ENCODE data around the gene ROM1.

ROM1 gene

GRCh38 chr11:62621567-62622470 lies 8.8 kb downstream of the ROM1 start, which contains the start of gene B3GAT3:
Gene B3GAT3 (minus strand): TSS chr11:62621986. CDS start chr11:62621947, 39 bp downstream.
- Histone ChIP-seq H3K9ac (peak within 1 kb of the TSS; percentile 79 to 95 (median 86)), H3K27ac (peak within 1 kb of the TSS; percentile 61 to 92 (median 85)), H3K9me3 (replicated peaks in 1 of 11) (no peaks in the 10 kb centered on the region), H4K20me1 (peaks cover 0 to 10% (median 0%) of the 10 kb centered on the region in 11 experiments; a peak in 2 of 22 replicates), H3K4me2 (peak within 1 kb of the TSS; percentile 76 to 98 (median 93)), H3K36me3 (peaks cover 24 to 54% (median 35%) of the 10 kb centered on the region in 11 experiments), H3K4me1 (peaks cover 52 to 68% (median 62%) of the 10 kb centered on the region in 10 experiments), H3K27me3 (no peaks in the 10 kb centered on the region), H3K4me3 (peak within 1 kb of the TSS; percentile 68 to 89 (median 79))
- peak in 9 of 11 experiments; percentile 13 to 81 (median 58); a peak in 9 of 22 replicates for TF ChIP-seq Cebpa-rat (IDR thresholded peaks at IDR 0.05)

GRCh38 chr11:62622476-62623089 lies 9.5 kb downstream of the ROM1 start:
- H3K9me3 ChIP-seq (replicated peaks in 1 of 11) = no peaks in the 10 kb centered on the region
- H3K4me1 ChIP-seq = peaks cover 52 to 68% (median 63%) of the 10 kb centered on the region in 10 experiments
- peak overlapping the region; percentile 61 to 92 (median 85) for H3K27ac ChIP-seq
- H4K20me1 ChIP-seq = peaks cover 0 to 15% (median 0%) of the 10 kb centered on the region in 11 experiments; a peak in 2 of 22 replicates
- H3K4me2 ChIP-seq = peak overlapping the region; percentile 58 to 98 (median 92)
- TF ChIP-seq Cebpa-rat (IDR thresholded peaks at IDR 0.05) = peak in 1 of 11 experiments; percentile 4; a peak in 1 of 22 replicates
- H3K4me3 ChIP-seq = peak overlapping the region in 4 of 10 experiments; percentile 78 to 89 (median 79); a peak in 5 of 20 replicates
- no peaks in the 10 kb centered on the region for H3K27me3 ChIP-seq
- peak overlapping the region; percentile 23 to 95 (median 86); a peak in 20 of 22 replicates for H3K9ac ChIP-seq
- H3K36me3 ChIP-seq = peaks cover 24 to 54% (median 36%) of the 10 kb centered on the region in 11 experiments

GRCh38 chr11:62627713-62628112 lies 14.7 kb downstream of the ROM1 start:
- no peak overlapping the region for H3K4me3 ChIP-seq
- peaks cover 68 to 96% (median 83%) of the 10 kb centered on the region in 11 experiments for H3K36me3 ChIP-seq
- no peaks in the 10 kb centered on the region for H3K27me3 ChIP-seq
- H3K9ac ChIP-seq = no peak overlapping the region
- peaks cover 0 to 44% (median 0%) of the 10 kb centered on the region in 11 experiments; a peak in 5 of 22 replicates for H4K20me1 ChIP-seq
- no peak overlapping the region for H3K27ac ChIP-seq
- no peak overlapping the region for H3K4me2 ChIP-seq
- no peak for TF ChIP-seq Cebpa-rat (IDR thresholded peaks at IDR 0.05)
- H3K9me3 ChIP-seq (replicated peaks in 1 of 11) = no peaks in the 10 kb centered on the region
- H3K4me1 ChIP-seq = peaks cover 22 to 36% (median 33%) of the 10 kb centered on the region in 10 experiments

- TF ChIP-seq Cebpa-rat (IDR thresholded peaks at IDR 0.05) = no peak
- Histone ChIP-seq H3K9ac (no peak overlapping the region), H3K27ac (no peak overlapping the region), H3K36me3 (peaks cover 90 to 100% (median 100%) of the 10 kb centered on the region in 11 experiments), H3K9me3 (replicated peaks in 1 of 11) (no peaks in the 10 kb centered on the region), H3K4me3 (no peak overlapping the region), H3K27me3 (no peaks in the 10 kb centered on the region), H4K20me1 (peaks cover 0 to 56% (median 8%) of the 10 kb centered on the region in 11 experiments; a peak in 7 of 22 replicates), H3K4me2 (no peak overlapping the region), H3K4me1 (peaks cover 5 to 22% (median 10%) of the 10 kb centered on the region in 10 experiments; a peak in 18 of 20 replicates)
Observed at GRCh38 chr11:62632492-62632891, 19.4 kb downstream of the ROM1 start.

- H3K4me2 ChIP-seq = peak overlapping the region in 9 of 11 experiments; percentile 89 to 98 (median 96); a peak in 10 of 22 replicates
- peak overlapping the region in 5 of 11 experiments; percentile 11 to 100 (median 98); a peak in 5 of 22 replicates for H3K9ac ChIP-seq
- H3K27ac ChIP-seq = no peak overlapping the region; a peak in 1 of 22 replicates
Observed at GRCh38 chr11:62644220-62644619, 31.2 kb downstream of the ROM1 start.

GRCh38 chr11:62645671-62645945 lies 32.6 kb downstream of the ROM1 start:
- no peaks in the 10 kb centered on the region for H3K27me3 ChIP-seq
- peaks cover 29 to 56% (median 48%) of the 10 kb centered on the region in 10 experiments for H3K4me1 ChIP-seq
- peak overlapping the region; percentile 86 to 98 (median 96) for H3K4me2 ChIP-seq
- TF ChIP-seq Cebpa-rat (IDR thresholded peaks at IDR 0.05) = no peak
- H3K27ac ChIP-seq = peak overlapping the region; percentile 89 to 99 (median 96); a peak in 21 of 22 replicates
- H3K36me3 ChIP-seq = peaks cover 54 to 83% (median 69%) of the 10 kb centered on the region in 11 experiments
- peak overlapping the region; percentile 92 to 100 (median 98) for H3K9ac ChIP-seq
- peak overlapping the region; percentile 82 to 100 (median 96) for H3K4me3 ChIP-seq
- H4K20me1 ChIP-seq = peaks cover 11 to 83% (median 67%) of the 10 kb centered on the region in 11 experiments; a peak in 19 of 22 replicates
- H3K9me3 ChIP-seq (replicated peaks in 1 of 11) = no peaks in the 10 kb centered on the region

More at GRCh38 chr11:62644220-62644619, 31.2 kb downstream of the ROM1 start:
- Histone ChIP-seq H3K4me3 (no peak overlapping the region), H4K20me1 (peaks cover 16 to 85% (median 66%) of the 10 kb centered on the region in 11 experiments; a peak in 19 of 22 replicates), H3K36me3 (peaks cover 53 to 83% (median 66%) of the 10 kb centered on the region in 11 experiments), H3K9me3 (replicated peaks in 1 of 11) (no peaks in the 10 kb centered on the region), H3K27me3 (no peaks in the 10 kb centered on the region), H3K4me1 (peaks cover 31 to 57% (median 48%) of the 10 kb centered on the region in 10 experiments)
- no peak for TF ChIP-seq Cebpa-rat (IDR thresholded peaks at IDR 0.05)

- Histone ChIP-seq H3K4me2 (peak within 1 kb of the TSS; percentile 86 to 98 (median 96)), H3K27ac (peak within 1 kb of the TSS; percentile 89 to 99 (median 96)), H4K20me1 (peaks cover 11 to 78% (median 61%) of the 10 kb centered on the region in 11 experiments; a peak in 19 of 22 replicates), H3K9ac (peak within 1 kb of the TSS; percentile 92 to 100 (median 98)), H3K36me3 (peaks cover 54 to 83% (median 69%) of the 10 kb centered on the region in 11 experiments), H3K9me3 (replicated peaks in 1 of 11) (no peaks in the 10 kb centered on the region), H3K27me3 (no peaks in the 10 kb centered on the region), H3K4me1 (peaks cover 30 to 60% (median 50%) of the 10 kb centered on the region in 10 experiments), H3K4me3 (peak within 1 kb of the TSS; percentile 82 to 100 (median 96))
- no peak for TF ChIP-seq Cebpa-rat (IDR thresholded peaks at IDR 0.05)
Observed at GRCh38 chr11:62645946-62646824, 33.1 kb downstream of the ROM1 start, which contains the start of gene GANAB. Gene GANAB (minus strand): TSS chr11:62646613. CDS start chr11:62646599, 14 bp downstream.

Measured in BLaER1 treated with 17β-estradiol and CSF1 and Interleukin-3, amounts not matched to agents 10 nM and 100 nM (cell line).